Spleen (tissue), 7 donors: Measurements from ENCODE around the gene SLC8B1.

Experiments
- POLR2A ChIP-seq, 3 donors: fragments of 450-650 bp; IDR thresholded peaks; one replicate each; pipeline ENCODE4 v1.5.1; 2017; ENCODE audit warnings: antibody characterized with exemption in 3 of 3, mild to moderate bottlenecking in 1 of 3
- POLR2AphosphoS5 ChIP-seq, 3 donors: sonication (generic); formaldehyde crosslinking; IDR thresholded peaks; one replicate each; pipeline ENCODE4 v1.5.1; 2017; ENCODE audit warnings: antibody characterized with exemption in 3 of 3
- TF ChIP-seq, protein P1 (sequence below), 11 experiments: fragments of 200-600 bp in 7 of 11; fragments of 450-650 bp in 4 of 11; sonication (generic) in 4 of 11; IDR thresholded peaks in 8 of 11; conservative IDR thresholded peaks in 3 of 11; 1 replicate in 7 of 11; 2 replicates in 4 of 11; pipeline versions ENCODE4 v1.4.0 to v1.8.0; 2016 to 2021; ENCODE audit warnings: antibody characterized with exemption in 11 of 11, inconsistent platforms in 4 of 11, mild to moderate bottlenecking in 1 of 11
- donor health status: DM: no; HTN: no; CAD: no; lungs with moderate emphysema.
- donor health status: DM: no; HTN: no; CAD: no.
- donor health status: DM: no; HTN: no; CAD: no.

DNA sequence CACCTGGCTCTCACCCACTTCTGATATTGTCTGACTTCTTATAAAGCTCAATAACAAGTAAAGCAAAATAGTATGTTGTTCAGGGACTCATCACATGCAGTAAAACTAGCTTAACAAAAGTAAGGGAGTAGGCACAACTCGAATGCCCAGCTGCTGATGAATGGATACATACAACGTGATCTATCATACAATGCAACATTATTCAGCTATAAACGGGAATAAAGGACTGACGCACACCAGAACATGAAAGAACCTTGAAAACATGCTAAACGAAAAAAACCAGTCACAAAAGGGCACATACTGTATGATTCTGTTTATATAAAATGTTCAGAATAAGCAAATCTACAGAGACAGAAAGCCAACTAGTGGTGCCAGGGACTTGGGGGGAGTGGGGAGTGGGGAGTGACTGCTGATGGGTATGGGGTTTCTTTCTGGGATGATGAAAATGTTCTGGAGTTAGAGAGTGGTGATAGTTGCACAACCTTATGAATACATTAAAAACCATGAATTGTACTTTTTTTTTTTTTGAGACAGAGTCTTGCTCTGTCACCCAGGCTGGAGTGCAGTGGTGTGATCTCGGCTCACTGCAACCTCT lies 34.6 kb upstream of the SLC8B1 start:
- TF ChIP-seq POLR2AphosphoS5 (IDR thresholded peaks at IDR 0.05) (no peak), POLR2A (IDR thresholded peaks at IDR 0.05) (no peak)
- TF ChIP-seq, protein P1, sequence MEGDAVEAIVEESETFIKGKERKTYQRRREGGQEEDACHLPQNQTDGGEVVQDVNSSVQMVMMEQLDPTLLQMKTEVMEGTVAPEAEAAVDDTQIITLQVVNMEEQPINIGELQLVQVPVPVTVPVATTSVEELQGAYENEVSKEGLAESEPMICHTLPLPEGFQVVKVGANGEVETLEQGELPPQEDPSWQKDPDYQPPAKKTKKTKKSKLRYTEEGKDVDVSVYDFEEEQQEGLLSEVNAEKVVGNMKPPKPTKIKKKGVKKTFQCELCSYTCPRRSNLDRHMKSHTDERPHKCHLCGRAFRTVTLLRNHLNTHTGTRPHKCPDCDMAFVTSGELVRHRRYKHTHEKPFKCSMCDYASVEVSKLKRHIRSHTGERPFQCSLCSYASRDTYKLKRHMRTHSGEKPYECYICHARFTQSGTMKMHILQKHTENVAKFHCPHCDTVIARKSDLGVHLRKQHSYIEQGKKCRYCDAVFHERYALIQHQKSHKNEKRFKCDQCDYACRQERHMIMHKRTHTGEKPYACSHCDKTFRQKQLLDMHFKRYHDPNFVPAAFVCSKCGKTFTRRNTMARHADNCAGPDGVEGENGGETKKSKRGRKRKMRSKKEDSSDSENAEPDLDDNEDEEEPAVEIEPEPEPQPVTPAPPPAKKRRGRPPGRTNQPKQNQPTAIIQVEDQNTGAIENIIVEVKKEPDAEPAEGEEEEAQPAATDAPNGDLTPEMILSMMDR (IDR thresholded peaks at IDR 0.05 in 8 of 11, conservative IDR thresholded peaks at IDR 0.05 in 3 of 11) = no peak
